Heart left ventricle (tissue), 16 donors: ENCODE data around the gene URGCP. TPM values are rescaled to one million over a fixed set of nuclear protein-coding genes. Genes with fewer than 3 reads are reported as not detected.

ENCODE experiments used
- ATAC-seq, 4 donors: fragments of 200-7000 bp; cut with Tn5 transposase; one replicate each; pipeline ENCODE4 v1.9.1; 2020 to 2022; ENCODE audit warnings: moderate library complexity in 4 of 4, mild to moderate bottlenecking in 3 of 4, moderate number of reproducible peaks in 1 of 4
- DNase-seq, 5 donors: peaks; one replicate each; pipeline ENCODE4 v3.0.0-alpha.2; 2020
- H3K27ac ChIP-seq, 12 donors: fragments of 200-600 bp; sonication (generic) in 4 of 12; one replicate each; pipeline versions ENCODE4 v1.5.0 to v1.8.0; 2016 to 2022; ENCODE audit warnings: mild to moderate bottlenecking in 2 of 12
- H3K27me3 ChIP-seq, 9 donors: fragments of 200-600 bp; sonication (generic) in 2 of 9; one replicate each; pipeline versions ENCODE4 v1.5.1 to v1.8.0; 2016 to 2022; ENCODE audit warnings: mild to moderate bottlenecking in 3 of 9
- H3K36me3 ChIP-seq, 9 donors: fragments of 200-600 bp; sonication (generic) in 2 of 9; one replicate each; pipeline versions ENCODE4 v1.5.0 to v1.8.0; 2018 to 2022; ENCODE audit warnings: mild to moderate bottlenecking in 2 of 9
- H3K4me1 ChIP-seq, 12 donors: fragments of 200-600 bp; sonication (generic) in 4 of 12; one replicate each; pipeline versions ENCODE4 v1.5.0 to v1.8.0; 2016 to 2022; ENCODE audit warnings: mild to moderate bottlenecking in 3 of 12
- H3K4me3 ChIP-seq, 12 donors: fragments of 200-600 bp; sonication (generic) in 4 of 12; one replicate each; pipeline versions ENCODE4 v1.5.0 to v1.8.0; 2017 to 2022; ENCODE audit warnings: mild to moderate bottlenecking in 9 of 12, moderate library complexity in 4 of 12
- H3K9me3 ChIP-seq, 12 donors: fragments of 200-600 bp; sonication (generic) in 4 of 12; one replicate each; pipeline versions ENCODE4 v1.5.0 to v1.8.0; 2016 to 2022; ENCODE audit warnings: mild to moderate bottlenecking in 1 of 12
- POLR2A ChIP-seq, 2 donors: fragments of 450-650 bp; IDR thresholded peaks; one replicate each; pipeline ENCODE4 v1.6.1; 2017; ENCODE audit warnings: antibody characterized with exemption in 2 of 2, mild to moderate bottlenecking in 2 of 2, moderate library complexity in 2 of 2
- WGBS, 4 donors: extraction: QIAGEN DNeasy Blood & Tissue Kit in 2 of 4; methylation state at CpG; one replicate each; pipeline versions ENCODE4 v1.1.5 to v1.1.7; 2013 to 2018; 5-methylcytosine and 5-hydroxymethylcytosine counted together
- intact Hi-C, 10 donors: fragments of 100-400 bp; cut with DNase I; formaldehyde crosslinking; loops; one replicate each; pipeline versions ENCODE4 v1.11.1 to v1.14.2; 2022
- polyA plus RNA-seq, 2 donors: library from polyadenylated mRNA; stranded (reverse); fragments of 200-250 nt; gene quantifications; one replicate each; pipeline ENCODE4 v1.2.3, GENCODE V29; 2013
- total RNA-seq, 9 donors: library from RNA; depleted of rRNA in 2 of 9; stranded (reverse); fragments of >200 nt in 2 of 9; fragmentation: NEBNext Ultra II Directional in 3 of 9; extraction: Animal tissue kit (Norgen Biotek cat#: 25700) in 3 of 9; gene quantifications; one replicate each; pipeline versions ENCODE4 v1.1.0 to v1.2.4, GENCODE V29; 2016 to 2023
- TF ChIP-seq, protein P1 (sequence below), 12 donors: fragments of 200-600 bp; sonication (generic) in 4 of 12; IDR thresholded peaks; one replicate each; pipeline versions ENCODE4 v1.5.0 to v1.8.0; 2018 to 2022; ENCODE audit warnings: antibody characterized with exemption in 12 of 12, mild to moderate bottlenecking in 5 of 12
- donor health status: ischemic (EF 13 %, LVEDD 7.1; RV severe dilation, severe dysfunction).
- donor health status: healthy with polysubstance abuse.
- donor health status: DM: no; HTN: yes; CAD: no.
- donor health status: DM: no; HTN: no; CAD: no.
- donor health status: ischemic (EF 25% LVEDD 6.9; RV normal size, moderate dysfunction).
- donor health status: ischemic (EF 25% LVEDD 5.7; RV mildly dilated, moderate dysfunction).
- donor health status: healthy.
- donor health status: DM: yes; HTN: yes; CAD: no.
- donor health status: ischemic (EF 35%, LVEDD 5.7; RV mildly dilated, moderate dysfunction).
- donor health status: nonischemic (EF 11% LVEDD 7.7; RV severe dilation, severe dysfunction).
- donor health status: DM: yes; HTN: yes; CAD: no.
- donor health status: PGD.
- donor health status: ischemic (EF 29% LVEDD 5.4; RV normal size, mild dysfunction).
- donor health status: nonischemic (EF 23%, LVEDD 6.1; RV moderate dilation, normal function).

URGCP gene
- total and polyA plus RNA-seq, 11 donors: 23.6 to 43.7 (median 37.6) TPM

DNA sequence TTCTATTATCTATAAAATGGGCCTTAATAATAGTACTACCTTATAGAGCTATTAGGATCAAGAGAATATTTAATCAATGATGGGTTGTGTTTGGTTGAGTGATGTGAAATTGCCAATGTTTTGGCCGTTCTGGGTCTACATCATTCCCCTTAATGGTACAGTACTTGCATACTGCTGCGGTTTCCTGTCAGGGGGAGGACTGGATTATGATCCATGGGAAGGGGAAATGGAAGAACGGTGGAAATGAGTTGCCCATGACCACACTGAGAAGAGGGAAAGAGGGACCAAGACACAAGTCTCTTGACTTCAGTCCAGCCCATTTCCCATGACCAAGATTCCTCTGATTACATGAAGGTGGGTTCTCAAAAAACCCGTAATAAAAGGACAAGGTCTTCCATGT, 36.1 kb downstream of the URGCP start:
- WGBS, 4 donors: 83 to 89% (median 85%) methylated on average over 4 of the region's 4 CpGs
- no peaks in the 10 kb centered on the region for H3K9me3 ChIP-seq
- H3K27ac ChIP-seq: peak overlapping the region in 10 of 12 donors; percentile 74 to 91 (median 85)
- DNase-seq: no peak
- H3K36me3 ChIP-seq: peaks cover 0 to 37% (median 24%) of the 10 kb centered on the region in 9 donors
- H3K4me3 ChIP-seq: peak overlapping the region in 5 of 12 donors; percentile 64 to 82 (median 73)
- no peak for TF ChIP-seq POLR2A (IDR thresholded peaks at IDR 0.05)
- TF ChIP-seq, protein P1, sequence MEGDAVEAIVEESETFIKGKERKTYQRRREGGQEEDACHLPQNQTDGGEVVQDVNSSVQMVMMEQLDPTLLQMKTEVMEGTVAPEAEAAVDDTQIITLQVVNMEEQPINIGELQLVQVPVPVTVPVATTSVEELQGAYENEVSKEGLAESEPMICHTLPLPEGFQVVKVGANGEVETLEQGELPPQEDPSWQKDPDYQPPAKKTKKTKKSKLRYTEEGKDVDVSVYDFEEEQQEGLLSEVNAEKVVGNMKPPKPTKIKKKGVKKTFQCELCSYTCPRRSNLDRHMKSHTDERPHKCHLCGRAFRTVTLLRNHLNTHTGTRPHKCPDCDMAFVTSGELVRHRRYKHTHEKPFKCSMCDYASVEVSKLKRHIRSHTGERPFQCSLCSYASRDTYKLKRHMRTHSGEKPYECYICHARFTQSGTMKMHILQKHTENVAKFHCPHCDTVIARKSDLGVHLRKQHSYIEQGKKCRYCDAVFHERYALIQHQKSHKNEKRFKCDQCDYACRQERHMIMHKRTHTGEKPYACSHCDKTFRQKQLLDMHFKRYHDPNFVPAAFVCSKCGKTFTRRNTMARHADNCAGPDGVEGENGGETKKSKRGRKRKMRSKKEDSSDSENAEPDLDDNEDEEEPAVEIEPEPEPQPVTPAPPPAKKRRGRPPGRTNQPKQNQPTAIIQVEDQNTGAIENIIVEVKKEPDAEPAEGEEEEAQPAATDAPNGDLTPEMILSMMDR (IDR thresholded peaks at IDR 0.05): no peak
- no peaks in the 10 kb centered on the region for H3K27me3 ChIP-seq
- intact Hi-C loops: loop anchor here in 2 of 10 donors (5.0 kb wide), 2 partner anchors 37 to 57 kb away; partner anchors contain the start of genes UBE2D4 (in 1 of the 2) and URGCP (in 1 of the 2)
- no peak for ATAC-seq
- peaks cover 0 to 40% (median 32%) of the 10 kb centered on the region in 12 donors for H3K4me1 ChIP-seq

- Histone ChIP-seq H3K27ac (peak overlapping the region; percentile 33 to 91 (median 82)), H3K36me3 (peaks cover 0 to 32% (median 23%) of the 10 kb centered on the region in 9 donors), H3K27me3 (no peaks in the 10 kb centered on the region), H3K4me1 (peaks cover 0 to 40% (median 32%) of the 10 kb centered on the region in 12 donors), H3K9me3 (no peaks in the 10 kb centered on the region), H3K4me3 (peak overlapping the region; percentile 54 to 97 (median 76))
- ATAC-seq: peak in 3 of 4 donors; percentile 33 to 53 (median 43)
- intact Hi-C loops: loop anchor here in 3 of 10 donors (2.0 to 5.0 kb wide), 3 partner anchors 37 to 57 kb away; partner anchors contain the start of genes UBE2D4 (in 2 of the 3) and URGCP (in 2 of the 3)
- WGBS, 4 donors: 35 to 47% (median 40%) methylated on average over 13 of the region's 13 CpGs
- DNase-seq: peak in 2 of 5 donors; percentile 33 to 42
- TF ChIP-seq, protein P1 (IDR thresholded peaks at IDR 0.05): no peak
- no peak for TF ChIP-seq POLR2A (IDR thresholded peaks at IDR 0.05)
Observed at GRCh38 chr7:43869867-43870240, 36.5 kb downstream of the URGCP start.

DNA sequence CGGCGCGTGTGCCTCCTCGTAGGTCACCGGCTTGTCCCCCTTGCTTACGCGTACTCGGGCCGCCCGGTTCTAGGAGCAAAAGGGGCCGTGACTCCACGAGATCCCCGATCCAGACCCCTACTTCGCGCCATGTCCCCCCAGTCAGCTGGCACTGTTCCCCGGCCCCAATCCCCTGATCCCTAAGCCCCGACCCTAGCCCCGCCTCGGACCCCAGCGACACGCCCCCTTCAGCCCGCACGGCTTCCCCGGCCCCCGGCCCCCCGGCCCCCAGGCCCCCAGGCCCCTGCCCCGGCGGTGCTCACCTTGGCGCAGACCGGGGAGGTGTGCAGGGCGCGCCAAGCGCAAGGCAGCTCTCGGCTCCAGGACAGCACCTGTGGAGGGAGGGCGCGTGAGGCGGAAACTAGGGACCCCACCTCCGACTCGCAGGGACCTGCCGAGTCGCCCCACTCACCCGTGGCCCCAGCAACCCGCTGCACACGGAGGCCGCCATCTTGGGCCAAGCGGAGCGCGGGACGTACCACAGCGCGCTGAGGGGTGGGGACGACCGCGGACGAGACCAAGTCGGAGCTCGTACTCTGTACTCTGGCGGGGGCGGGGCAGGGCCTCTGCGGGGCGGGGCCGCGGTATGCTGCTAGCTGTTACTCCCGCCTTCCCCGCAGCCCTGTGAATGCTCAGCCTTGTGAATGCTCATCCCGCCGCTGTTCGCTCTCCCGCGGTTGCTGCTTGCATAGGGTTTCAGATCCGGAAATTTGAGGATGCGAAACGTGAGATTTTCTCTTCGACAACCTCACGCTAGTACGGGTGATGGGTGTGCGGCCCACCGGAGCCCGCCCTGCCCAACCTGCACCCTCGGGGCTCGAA, 37.2 kb downstream of the URGCP start, which contains the start of gene MRPS24:
MRPS24 (minus strand) TSS at position 512 of the 861 bp plus-strand sequence; CDS start at position 490, 22 bp downstream.
- peak within 1 kb of the TSS; percentile 54 to 97 (median 76) for H3K4me3 ChIP-seq
- H3K27ac ChIP-seq: peak within 1 kb of the TSS; percentile 33 to 91 (median 82)
- peak; percentile 95 to 97 (median 96) for DNase-seq
- peaks cover 0 to 28% (median 23%) of the 10 kb centered on the region in 9 donors for H3K36me3 ChIP-seq
- intact Hi-C loops: loop anchor here in 2 of 10 donors (2.0 to 5.0 kb wide), 2 partner anchors 38 to 58 kb away; partner anchors contain the start of genes UBE2D4 (in 1 of the 2) and URGCP (in 1 of the 2)
- no peaks in the 10 kb centered on the region for H3K27me3 ChIP-seq
- 1 to 3% (median 1%) methylated on average over 36 to 81 of the region's 81 CpGs for WGBS, 4 donors
- peaks cover 0 to 40% (median 32%) of the 10 kb centered on the region in 12 donors for H3K4me1 ChIP-seq
- ATAC-seq: peak; percentile 96 to 98 (median 98)
- H3K9me3 ChIP-seq: no peaks in the 10 kb centered on the region
- peak in 1 of 2 donors; percentile 55 for TF ChIP-seq POLR2A (IDR thresholded peaks at IDR 0.05)
- TF ChIP-seq, protein P1 (IDR thresholded peaks at IDR 0.05): no peak

DNA sequence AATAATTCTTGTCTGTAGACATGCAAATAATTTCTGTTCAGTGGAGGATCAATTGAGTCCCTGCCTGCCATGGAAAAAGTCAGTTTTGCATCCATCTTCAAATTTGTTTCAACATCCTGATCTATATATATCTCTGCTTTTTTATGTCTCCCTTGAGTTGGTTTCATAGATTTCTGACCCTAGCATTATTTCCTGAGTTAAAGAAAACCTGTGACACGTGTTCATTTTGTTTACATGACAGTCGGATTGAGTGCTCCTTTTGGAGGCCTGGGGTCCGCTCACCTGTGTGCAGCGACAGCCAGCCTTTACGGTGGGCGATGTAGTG, 37.8 kb downstream of the URGCP start:
- no peak for ATAC-seq
- peaks cover 0 to 39% (median 31%) of the 10 kb centered on the region in 12 donors for H3K4me1 ChIP-seq
- H3K27ac ChIP-seq: peak overlapping the region in 10 of 12 donors; percentile 54 to 91 (median 82)
- peaks cover 0 to 28% (median 23%) of the 10 kb centered on the region in 9 donors for H3K36me3 ChIP-seq
- intact Hi-C loops: loop anchor here in 2 of 10 donors (2.0 to 5.0 kb wide), 2 partner anchors 38 to 59 kb away; partner anchors contain the start of genes UBE2D4 (in 1 of the 2) and URGCP (in 1 of the 2)
- H3K4me3 ChIP-seq: peak overlapping the region; percentile 54 to 97 (median 76)
- H3K9me3 ChIP-seq: no peaks in the 10 kb centered on the region
- H3K27me3 ChIP-seq: no peaks in the 10 kb centered on the region
- 4 to 5% (median 5%) methylated on average over 6 of the region's 6 CpGs for WGBS, 4 donors
- no peak for TF ChIP-seq POLR2A (IDR thresholded peaks at IDR 0.05)
- TF ChIP-seq, protein P1 (IDR thresholded peaks at IDR 0.05): no peak
- DNase-seq: no peak
